DND-41 (cell line): ENCODE measurements around the gene HMX1.

Experiments used
- ATAC-seq: fragments of 200-7000 bp; cut with Tn5 transposase; 3 replicates; pipeline ENCODE4 v1.9.1; 2021; ENCODE audit warnings: low read depth; ENCODE audit not compliant: insufficient read depth
- DNase-seq: peaks from one replicate; pipeline ENCODE4 v3.0.0-alpha.2; 2020
- H2AFZ ChIP-seq: 2 replicates; pipeline ENCODE4 v1.6.0; 2012; ENCODE audit warnings: low read depth, low read length
- H3K27ac ChIP-seq: 2 replicates; pipeline ENCODE4 v1.5.1; 2012; ENCODE audit warnings: low read length, inconsistent platforms
- H3K27me3 ChIP-seq: fragments of 200-600 bp; sonication (generic); 2 replicates; pipeline ENCODE4 v1.6.0; 2012; ENCODE audit warnings: low read length, mild to moderate bottlenecking, inconsistent platforms; ENCODE audit not compliant: insufficient read depth, poor library complexity
- H3K36me3 ChIP-seq: 2 replicates; pipeline ENCODE4 v1.5.1; 2012; ENCODE audit warnings: low read length, inconsistent platforms; ENCODE audit not compliant: insufficient read depth
- H3K4me1 ChIP-seq: 2 replicates; pipeline ENCODE4 v1.5.1; 2012; ENCODE audit warnings: mild to moderate bottlenecking, low read length; ENCODE audit not compliant: insufficient read depth
- H3K4me2 ChIP-seq: 2 replicates; pipeline ENCODE4 v1.6.0; 2012; ENCODE audit warnings: mild to moderate bottlenecking, moderate library complexity, low read length, inconsistent platforms; ENCODE audit not compliant: insufficient read depth
- H3K4me3 ChIP-seq, 2 experiments: fragments of 200-600 bp in 1 of 2; shearing (Covaris generic) in 1 of 2; 2 replicates each; pipeline ENCODE4 v1.5.1; 2012 to 2016; ENCODE audit warnings: inconsistent platforms in 2 of 2, low read length in 2 of 2, mild to moderate bottlenecking in 2 of 2, low read depth in 1 of 2, moderate library complexity in 1 of 2
- H3K79me2 ChIP-seq: 2 replicates; pipeline ENCODE4 v1.6.0; 2012; ENCODE audit warnings: low read length, inconsistent platforms; ENCODE audit not compliant: insufficient read depth
- H3K9ac ChIP-seq: 2 replicates; pipeline ENCODE4 v1.6.0; 2012; ENCODE audit warnings: low read depth, mild to moderate bottlenecking, inconsistent platforms, low read length, moderate library complexity
- H3K9me3 ChIP-seq: 2 replicates; pipeline ENCODE4 v1.5.1; 2012; ENCODE audit warnings: low read length, moderate library complexity, mild to moderate bottlenecking, inconsistent platforms; ENCODE audit not compliant: insufficient read depth, severe bottlenecking
- H4K20me1 ChIP-seq: 2 replicates; pipeline ENCODE4 v1.6.0; 2012; ENCODE audit warnings: low read length; ENCODE audit not compliant: insufficient read depth
- EZH2 ChIP-seq: IDR thresholded peaks from 3 replicates; pipeline ENCODE4 v1.6.1; 2012; ENCODE audit warnings: borderline replicate concordance, low read depth, mild to moderate bottlenecking, moderate library complexity, low read length, inconsistent platforms; ENCODE audit not compliant: severe bottlenecking
- TF ChIP-seq, protein P1 (sequence below): IDR thresholded peaks from 2 replicates; pipeline ENCODE4 v1.5.1; 2012; ENCODE audit warnings: borderline replicate concordance, low read length, moderate library complexity, mild to moderate bottlenecking; ENCODE audit not compliant: poor library complexity, severe bottlenecking; ENCODE audit errors: extremely low read depth

Gene HMX1

DNA sequence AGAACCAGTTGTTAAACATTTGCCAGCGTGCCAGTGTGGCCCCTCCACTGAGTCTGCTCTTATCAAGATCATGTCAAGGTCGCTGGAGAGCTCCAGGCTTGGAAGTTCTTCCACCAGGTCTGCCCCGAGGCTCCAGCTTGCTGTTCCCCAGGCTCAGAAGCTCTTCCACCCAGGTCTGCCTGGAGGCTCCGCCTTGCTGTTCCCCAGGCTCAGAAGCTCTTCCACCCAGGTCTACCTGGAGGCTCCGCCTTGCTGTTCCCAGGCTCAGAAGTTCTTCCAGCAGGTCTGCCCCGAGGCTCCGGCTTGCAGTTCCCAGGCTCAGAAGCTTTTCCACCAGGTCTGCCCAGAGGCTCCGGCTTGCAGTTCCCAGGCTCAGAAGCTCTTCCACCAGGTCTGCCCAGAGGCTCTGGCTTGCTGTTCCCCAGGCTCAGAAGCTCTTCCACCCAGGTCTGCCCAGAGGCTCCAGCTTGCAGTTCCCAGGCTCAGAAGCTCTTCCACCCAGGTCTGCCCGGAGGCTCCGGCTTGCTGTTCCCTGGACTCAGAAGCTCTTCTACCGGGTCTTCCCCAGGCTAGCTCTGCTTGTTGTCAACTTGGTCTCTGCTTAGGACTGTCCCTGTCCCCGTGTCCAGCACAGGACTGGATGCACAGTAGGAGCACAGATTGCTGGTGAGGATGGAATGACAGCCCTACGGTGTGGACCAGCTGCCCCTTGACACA, 54.4 kb downstream of the HMX1 start:
- Histone ChIP-seq H3K4me2 (no peak overlapping the region), H3K79me2 (no peaks in the 10 kb centered on the region), H3K4me1 (no peaks in the 10 kb centered on the region), H3K27me3 (no peaks in the 10 kb centered on the region), H3K36me3 (no peaks in the 10 kb centered on the region), H3K9ac (no peak overlapping the region), H3K27ac (no peak overlapping the region), H3K9me3 (no peaks in the 10 kb centered on the region), H4K20me1 (no peaks in the 10 kb centered on the region), H2AFZ (no peak overlapping the region), H3K4me3 (no peak overlapping the region)
- TF ChIP-seq, protein P1, sequence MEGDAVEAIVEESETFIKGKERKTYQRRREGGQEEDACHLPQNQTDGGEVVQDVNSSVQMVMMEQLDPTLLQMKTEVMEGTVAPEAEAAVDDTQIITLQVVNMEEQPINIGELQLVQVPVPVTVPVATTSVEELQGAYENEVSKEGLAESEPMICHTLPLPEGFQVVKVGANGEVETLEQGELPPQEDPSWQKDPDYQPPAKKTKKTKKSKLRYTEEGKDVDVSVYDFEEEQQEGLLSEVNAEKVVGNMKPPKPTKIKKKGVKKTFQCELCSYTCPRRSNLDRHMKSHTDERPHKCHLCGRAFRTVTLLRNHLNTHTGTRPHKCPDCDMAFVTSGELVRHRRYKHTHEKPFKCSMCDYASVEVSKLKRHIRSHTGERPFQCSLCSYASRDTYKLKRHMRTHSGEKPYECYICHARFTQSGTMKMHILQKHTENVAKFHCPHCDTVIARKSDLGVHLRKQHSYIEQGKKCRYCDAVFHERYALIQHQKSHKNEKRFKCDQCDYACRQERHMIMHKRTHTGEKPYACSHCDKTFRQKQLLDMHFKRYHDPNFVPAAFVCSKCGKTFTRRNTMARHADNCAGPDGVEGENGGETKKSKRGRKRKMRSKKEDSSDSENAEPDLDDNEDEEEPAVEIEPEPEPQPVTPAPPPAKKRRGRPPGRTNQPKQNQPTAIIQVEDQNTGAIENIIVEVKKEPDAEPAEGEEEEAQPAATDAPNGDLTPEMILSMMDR: no peak
- TF ChIP-seq EZH2: no peak
- DNase-seq (no peak), ATAC-seq (no peak)
